Activated B cell treated with CpG ODN at 0.5 μM for 24 hours (primary cell): ENCODE results near the gene AP3S1. TPM values are rescaled to one million over a fixed set of nuclear protein-coding genes. Genes with fewer than 3 reads are reported as not detected.
A peak's percentile ranks its signal among the peaks of the same experiment; 100 is the strongest.

ENCODE experiments used
- ATAC-seq: fragments of 200-7000 bp; cut with Tn5 transposase; one replicate; pipeline ENCODE4 v1.10.0; 2021; ENCODE audit warnings: low read depth, mild to moderate bottlenecking, moderate library complexity
- CTCF ChIA-PET: fragments of 350-600 bp; sonication (Branson Sonifier 250); formaldehyde crosslinking; loops from one replicate; lab custom pipeline; 2021; ENCODE audit warnings: antibody characterized with exemption; lab: Charles Lee
- POLR2A ChIA-PET: fragments of 350-600 bp; sonication (Branson Sonifier 250); formaldehyde crosslinking; loops from one replicate; lab custom pipeline; 2021; ENCODE audit warnings: antibody characterized with exemption; lab: Charles Lee
- DNase-seq: peaks from one replicate; pipeline ENCODE4 v3.0.0; 2022
- H3K27ac Mint-ChIP-seq: one replicate; pipeline ENCODE4 v1.8.0; 2020; ENCODE audit warnings: mixed read lengths
- H3K27me3 Mint-ChIP-seq: one replicate; pipeline ENCODE4 v1.8.0; 2021; ENCODE audit warnings: mixed read lengths
- H3K36me3 Mint-ChIP-seq: one replicate; pipeline ENCODE4 v1.8.0; 2021; ENCODE audit warnings: low read depth, mixed read lengths
- H3K4me1 Mint-ChIP-seq: one replicate; pipeline ENCODE4 v1.8.0; 2021; ENCODE audit warnings: mixed read lengths
- H3K4me3 Mint-ChIP-seq: one replicate; pipeline ENCODE4 v1.8.0; 2020; ENCODE audit warnings: mild to moderate bottlenecking, mixed read lengths
- H3K9me3 Mint-ChIP-seq: one replicate; pipeline ENCODE4 v1.8.0; 2020; ENCODE audit warnings: mixed read lengths
- CTCF ChIP-seq: fragments of 200-600 bp; IDR thresholded peaks from one replicate; pipeline ENCODE4 v1.8.0; 2022; ENCODE audit warnings: antibody characterized with exemption, mild to moderate bottlenecking
- intact Hi-C: fragments of 100-400 bp; cut with micrococcal nuclease; formaldehyde crosslinking; loops from one replicate; pipeline ENCODE4 v1.15.1; 2024
- total RNA-seq: library from RNA; stranded (reverse); gene quantifications from 2 replicates; pipeline ENCODE4 v1.2.3, GENCODE V29; 2022

Gene AP3S1
- total RNA-seq, 1 donor from 2014 or later: 43.2 TPM

- Mint-ChIP-seq H3K36me3 (peaks cover 10% of the 10 kb centered on the region), H3K4me1 (peaks cover 13% of the 10 kb centered on the region), H3K9me3 (peaks cover 8% of the 10 kb centered on the region), H3K27ac (no peak overlapping the region), H3K4me3 (no peak overlapping the region), H3K27me3 (no peaks in the 10 kb centered on the region)
- no peak for TF ChIP-seq CTCF
- ChIA-PET POLR2A (no interaction called here), CTCF (no interaction called here)
- ATAC-seq (no peak), DNase-seq (no peak)
- intact Hi-C loops: no loop called here
Measured at GRCh38 chr5:115854139-115854538, 12.4 kb downstream of the AP3S1 start.

GRCh38 chr5:115855959-115856358, 14.2 kb downstream of the AP3S1 start:
- no peak for TF ChIP-seq CTCF
- Mint-ChIP-seq H3K9me3 (peaks cover 8% of the 10 kb centered on the region), H3K36me3 (peaks cover 10% of the 10 kb centered on the region), H3K4me3 (no peak overlapping the region), H3K27ac (no peak overlapping the region), H3K4me1 (peaks cover 13% of the 10 kb centered on the region), H3K27me3 (no peaks in the 10 kb centered on the region)
- intact Hi-C loops: no loop called here
- ChIA-PET POLR2A (no interaction called here), CTCF (no interaction called here)
- DNase-seq (no peak), ATAC-seq (no peak)

GRCh38 chr5:115857057-115857479, 15.3 kb downstream of the AP3S1 start:
- Mint-ChIP-seq H3K36me3 (peaks cover 12% of the 10 kb centered on the region), H3K27ac (no peak overlapping the region), H3K4me3 (no peak overlapping the region), H3K27me3 (no peaks in the 10 kb centered on the region), H3K4me1 (peaks cover 13% of the 10 kb centered on the region), H3K9me3 (peaks cover 8% of the 10 kb centered on the region)
- ChIA-PET CTCF (no interaction called here), POLR2A (no interaction called here)
- intact Hi-C loops: no loop called here
- DNase-seq (no peak), ATAC-seq (no peak)
- no peak for TF ChIP-seq CTCF

- ChIA-PET CTCF (no interaction called here), POLR2A (no interaction called here)
- no peak overlapping the region for H3K27ac Mint-ChIP-seq
- peaks cover 12% of the 10 kb centered on the region for H3K36me3 Mint-ChIP-seq
- peaks cover 13% of the 10 kb centered on the region for H3K4me1 Mint-ChIP-seq
- no peak overlapping the region for H3K4me3 Mint-ChIP-seq
- ATAC-seq (no peak), DNase-seq (no peak)
- H3K9me3 Mint-ChIP-seq: peaks cover 8% of the 10 kb centered on the region
- intact Hi-C loops: no loop called here
- no peaks in the 10 kb centered on the region for H3K27me3 Mint-ChIP-seq
- TF ChIP-seq CTCF: no peak
Measured at GRCh38 chr5:115857626-115858349, 16.1 kb downstream of the AP3S1 start.

- DNase-seq: no peak
- no peaks in the 10 kb centered on the region for H3K27me3 Mint-ChIP-seq
- CTCF ChIA-PET: no interaction called here
- peak overlapping the region; percentile 20 for H3K4me3 Mint-ChIP-seq
- peaks cover 12% of the 10 kb centered on the region for H3K36me3 Mint-ChIP-seq
- intact Hi-C loops: no loop called here
- peaks cover 7% of the 10 kb centered on the region for H3K9me3 Mint-ChIP-seq
- H3K27ac Mint-ChIP-seq: no peak overlapping the region
- ATAC-seq: no peak
- peaks cover 13% of the 10 kb centered on the region for H3K4me1 Mint-ChIP-seq
- POLR2A ChIA-PET: no interaction called here
- no peak for TF ChIP-seq CTCF
Measured at GRCh38 chr5:115858396-115858795, 16.7 kb downstream of the AP3S1 start.
